Left ventricle myocardium inferior (tissue), 1 donor: Measurements from ENCODE around the gene CSTB. TPM values are rescaled to one million over a fixed set of nuclear protein-coding genes. Genes with fewer than 3 reads are reported as not detected.

Source experiments
- DNase-seq: peaks from one replicate; pipeline ENCODE4 v3.0.0-alpha.2; 2020
- H3K27ac ChIP-seq: fragments of 200-600 bp; replicated peaks from 2 replicates; pipeline ENCODE4 v1.8.0; 2021
- H3K27me3 ChIP-seq: fragments of 200-600 bp; 2 replicates; pipeline ENCODE4 v1.8.0; 2021; ENCODE audit warnings: low read depth
- H3K36me3 ChIP-seq: fragments of 200-600 bp; 2 replicates; pipeline ENCODE4 v1.8.0; 2021
- H3K4me1 ChIP-seq: fragments of 200-600 bp; 2 replicates; pipeline ENCODE4 v1.8.0; 2021
- H3K4me3 ChIP-seq: fragments of 200-600 bp; 2 replicates; pipeline ENCODE4 v1.8.0; 2021; ENCODE audit warnings: mild to moderate bottlenecking, moderate library complexity
- H3K9me3 ChIP-seq: fragments of 200-600 bp; replicated peaks from 2 replicates; pipeline ENCODE4 v1.8.0; 2021
- intact Hi-C: fragments of 100-400 bp; cut with micrococcal nuclease; formaldehyde crosslinking; loops from one replicate; pipeline ENCODE4 v1.11.0; 2022
- total RNA-seq: library from RNA; stranded (reverse); fragmentation: NEBNext Ultra II Directional; extraction: Animal tissue kit (Norgen Biotek cat#: 25700); gene quantifications from one replicate; pipeline ENCODE4 v1.2.1, GENCODE V29; 2021
- TF ChIP-seq, protein P1 (sequence below): fragments of 200-600 bp; IDR thresholded peaks from 2 replicates; pipeline ENCODE4 v1.8.0; 2021; ENCODE audit warnings: antibody characterized with exemption, mild to moderate bottlenecking, borderline replicate concordance
- donor health status: DM: no; HTN: yes; CAD: no; lungs with severe emphysema.

Gene CSTB
- total RNA-seq, 1 donor from 2014 or later = 40.6 TPM

DNA sequence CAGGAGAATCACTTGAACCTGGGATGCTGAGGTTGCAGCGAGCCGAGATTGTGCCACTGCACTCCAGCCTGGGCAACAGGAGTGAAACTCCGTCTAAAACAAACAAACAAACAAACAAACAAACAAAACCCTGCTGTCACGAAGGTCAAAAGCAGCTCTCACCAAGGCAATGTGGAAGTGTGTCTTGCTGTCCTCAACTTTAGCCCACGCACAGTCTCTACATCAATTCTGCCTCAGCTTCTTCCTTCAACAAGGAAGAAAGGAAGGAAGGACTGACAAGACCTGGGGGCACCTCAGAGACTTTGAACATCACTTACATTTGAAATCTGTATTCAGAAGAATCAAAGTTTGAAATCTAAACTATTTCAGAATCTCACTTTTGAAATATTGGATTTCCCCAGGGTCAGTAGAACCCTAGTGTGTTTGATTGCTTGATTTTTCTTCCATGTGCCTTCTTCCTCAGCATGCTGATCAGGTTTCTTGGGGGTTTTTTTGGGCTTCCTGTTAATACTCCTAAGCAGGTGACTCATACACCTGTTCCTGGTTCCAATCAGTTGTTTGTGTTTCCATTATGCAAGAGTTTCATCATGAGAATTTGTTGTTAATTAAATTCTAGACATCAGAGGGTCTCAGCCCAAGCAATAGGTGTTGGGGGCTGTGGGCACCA lies 6.5 kb upstream of the CSTB start:
- no peak for DNase-seq
- Histone ChIP-seq H3K27ac (no peak overlapping the region), H3K27me3 (no peaks in the 10 kb centered on the region), H3K4me3 (no peak overlapping the region), H3K9me3 (no peaks in the 10 kb centered on the region), H3K4me1 (no peaks in the 10 kb centered on the region), H3K36me3 (no peaks in the 10 kb centered on the region)
- intact Hi-C loops = no loop called here
- TF ChIP-seq, protein P1, sequence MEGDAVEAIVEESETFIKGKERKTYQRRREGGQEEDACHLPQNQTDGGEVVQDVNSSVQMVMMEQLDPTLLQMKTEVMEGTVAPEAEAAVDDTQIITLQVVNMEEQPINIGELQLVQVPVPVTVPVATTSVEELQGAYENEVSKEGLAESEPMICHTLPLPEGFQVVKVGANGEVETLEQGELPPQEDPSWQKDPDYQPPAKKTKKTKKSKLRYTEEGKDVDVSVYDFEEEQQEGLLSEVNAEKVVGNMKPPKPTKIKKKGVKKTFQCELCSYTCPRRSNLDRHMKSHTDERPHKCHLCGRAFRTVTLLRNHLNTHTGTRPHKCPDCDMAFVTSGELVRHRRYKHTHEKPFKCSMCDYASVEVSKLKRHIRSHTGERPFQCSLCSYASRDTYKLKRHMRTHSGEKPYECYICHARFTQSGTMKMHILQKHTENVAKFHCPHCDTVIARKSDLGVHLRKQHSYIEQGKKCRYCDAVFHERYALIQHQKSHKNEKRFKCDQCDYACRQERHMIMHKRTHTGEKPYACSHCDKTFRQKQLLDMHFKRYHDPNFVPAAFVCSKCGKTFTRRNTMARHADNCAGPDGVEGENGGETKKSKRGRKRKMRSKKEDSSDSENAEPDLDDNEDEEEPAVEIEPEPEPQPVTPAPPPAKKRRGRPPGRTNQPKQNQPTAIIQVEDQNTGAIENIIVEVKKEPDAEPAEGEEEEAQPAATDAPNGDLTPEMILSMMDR = no peak

DNA sequence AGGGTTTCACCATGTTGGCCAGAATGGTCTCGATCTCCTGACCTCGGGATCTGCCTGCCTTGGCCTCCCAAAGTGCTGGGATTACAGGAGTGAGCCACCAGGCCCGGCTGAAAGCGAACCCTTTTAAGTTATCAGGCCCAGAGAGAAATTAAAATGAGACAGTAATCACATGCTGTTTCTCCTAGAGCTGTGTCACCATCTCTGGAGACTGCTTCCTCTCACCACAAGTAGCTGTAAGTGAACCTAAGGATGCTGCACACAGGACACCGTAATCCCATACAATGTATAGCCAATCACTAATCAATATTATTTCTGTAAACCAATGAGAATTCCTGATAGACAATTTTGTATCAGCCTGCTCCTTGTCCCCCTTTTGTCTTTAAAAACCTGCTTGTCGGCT lies 5.7 kb upstream of the CSTB start:
- intact Hi-C loops = no loop called here
- no peak for DNase-seq
- Histone ChIP-seq H3K36me3 (no peaks in the 10 kb centered on the region), H3K4me1 (peaks cover under 1% of the 10 kb centered on the region), H3K27ac (no peak overlapping the region), H3K27me3 (no peaks in the 10 kb centered on the region), H3K4me3 (no peak overlapping the region), H3K9me3 (no peaks in the 10 kb centered on the region)
- TF ChIP-seq, protein P1 = no peak

DNA sequence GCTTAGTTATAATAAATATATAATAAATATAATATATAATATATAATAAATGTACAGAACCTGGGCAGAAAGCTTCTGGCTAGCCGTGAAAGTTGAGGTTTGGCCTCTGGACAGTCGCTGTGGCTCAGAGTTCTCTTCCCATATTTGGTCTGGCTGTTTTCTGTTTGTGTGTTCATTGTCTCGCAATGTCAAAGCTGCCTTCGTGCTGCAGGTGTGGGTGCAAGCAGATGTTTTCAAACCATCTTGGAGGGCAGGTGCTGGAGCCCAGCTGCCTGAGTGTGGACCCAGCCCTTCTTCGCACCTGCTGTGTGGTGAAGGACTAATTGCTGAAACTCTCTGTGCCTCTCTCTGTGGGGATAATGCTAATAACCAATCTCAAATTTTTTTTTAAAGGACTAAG lies 3.6 kb upstream of the CSTB start:
- H3K4me1 ChIP-seq = peaks cover 22% of the 10 kb centered on the region
- no peaks in the 10 kb centered on the region for H3K36me3 ChIP-seq
- no peak overlapping the region for H3K27ac ChIP-seq
- TF ChIP-seq, protein P1 = no peak
- intact Hi-C loops = no loop called here
- no peak overlapping the region for H3K4me3 ChIP-seq
- no peaks in the 10 kb centered on the region for H3K9me3 ChIP-seq
- no peak for DNase-seq
- no peaks in the 10 kb centered on the region for H3K27me3 ChIP-seq

DNA sequence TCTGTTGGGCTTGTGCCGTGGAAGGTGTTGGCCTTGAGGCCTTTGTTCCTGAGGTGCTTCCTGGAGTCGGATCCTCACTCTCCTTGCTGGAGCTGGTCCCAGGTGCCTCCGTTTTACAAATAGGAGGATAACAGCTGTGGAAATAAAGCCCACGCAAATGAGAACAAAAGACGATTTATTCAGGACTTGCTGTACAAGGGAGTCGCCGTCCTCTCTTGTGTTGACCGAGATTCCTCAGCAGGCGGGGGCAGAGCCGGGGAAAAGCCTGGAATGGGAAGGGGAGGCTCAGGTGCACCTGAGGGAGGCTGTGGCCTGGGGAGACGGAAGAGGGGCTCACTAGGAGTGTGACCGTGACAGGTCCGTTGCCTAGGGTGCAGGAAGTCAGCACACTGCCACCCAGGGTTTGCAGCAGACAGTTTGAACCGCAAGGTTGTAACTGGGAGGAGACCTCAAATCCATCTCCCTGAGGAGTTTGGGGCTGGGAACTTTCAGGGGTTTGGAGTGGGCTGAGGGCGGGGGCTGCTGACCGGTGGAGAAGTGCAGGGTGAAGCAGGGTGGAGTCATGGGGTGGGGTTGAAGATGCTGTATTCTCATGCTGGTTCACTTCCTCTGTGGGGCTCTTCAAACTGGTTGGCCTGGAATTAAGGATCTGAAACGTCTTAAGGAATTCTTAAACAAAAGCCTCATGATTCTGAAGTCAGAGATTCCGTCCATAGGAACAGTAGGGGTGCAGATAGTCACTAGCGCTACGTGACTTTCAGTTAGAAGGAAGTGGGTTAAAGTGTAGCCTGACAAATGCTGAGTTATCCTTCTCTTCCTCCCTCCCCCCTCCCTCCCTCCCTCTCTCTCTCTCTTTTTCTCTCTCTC lies 2.6 kb upstream of the CSTB start:
- H3K9me3 ChIP-seq = no peaks in the 10 kb centered on the region
- intact Hi-C loops = no loop called here
- no peak overlapping the region for H3K27ac ChIP-seq
- peaks cover 9% of the 10 kb centered on the region for H3K36me3 ChIP-seq
- peaks cover 32% of the 10 kb centered on the region for H3K4me1 ChIP-seq
- DNase-seq = no peak
- TF ChIP-seq, protein P1 = no peak
- no peaks in the 10 kb centered on the region for H3K27me3 ChIP-seq
- H3K4me3 ChIP-seq = no peak overlapping the region

GRCh38 chr21:43777953-43778352 lies 1.8 kb upstream of the CSTB start:
- intact Hi-C loops = no loop called here
- TF ChIP-seq, protein P1 = no peak
- DNase-seq = no peak
- H3K9me3 ChIP-seq = no peaks in the 10 kb centered on the region
- peaks cover 17% of the 10 kb centered on the region for H3K36me3 ChIP-seq
- no peak overlapping the region for H3K27ac ChIP-seq
- H3K4me3 ChIP-seq = no peak overlapping the region
- H3K27me3 ChIP-seq = no peaks in the 10 kb centered on the region
- H3K4me1 ChIP-seq = peaks cover 37% of the 10 kb centered on the region
